ENCODE results near the gene SPATA19.

DNA sequence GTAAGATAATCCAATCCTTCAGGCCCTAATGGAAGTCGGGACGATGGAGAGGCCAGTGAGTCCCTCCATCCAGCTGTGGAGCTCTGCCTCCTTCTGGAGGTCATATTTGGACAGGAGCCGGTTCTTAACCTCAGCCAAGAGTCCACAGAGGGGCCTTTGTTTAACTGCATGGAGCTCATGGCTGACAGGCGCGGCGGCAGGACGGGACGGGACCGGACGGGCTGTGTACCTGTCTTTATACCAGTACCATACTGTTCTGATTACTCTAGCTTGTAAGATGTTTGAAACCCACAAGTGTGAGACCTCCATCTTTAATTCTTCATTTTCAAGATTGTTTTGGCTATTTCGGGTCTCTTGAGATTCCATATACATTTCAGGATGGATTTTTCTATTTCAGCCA, 20.2 kb upstream of the SPATA19 start:
- TF ChIP-seq RAD21 (IDR thresholded peaks at IDR 0.05) (no peak), YY1 (IDR thresholded peaks at IDR 0.05) (no peak), SP1 (IDR thresholded peaks at IDR 0.05) (no peak), HNF4G (IDR thresholded peaks at IDR 0.05) (no peak), EGR1 (IDR thresholded peaks at IDR 0.05; ENCODE audit: low read depth in 2 of 2) (no peak), NR2F2 (IDR thresholded peaks at IDR 0.05) (no peak), JUND (IDR thresholded peaks at IDR 0.05) (no peak), HNF4A (conservative IDR thresholded peaks at IDR 0.05) (no peak)
- TF ChIP-seq, protein P1, sequence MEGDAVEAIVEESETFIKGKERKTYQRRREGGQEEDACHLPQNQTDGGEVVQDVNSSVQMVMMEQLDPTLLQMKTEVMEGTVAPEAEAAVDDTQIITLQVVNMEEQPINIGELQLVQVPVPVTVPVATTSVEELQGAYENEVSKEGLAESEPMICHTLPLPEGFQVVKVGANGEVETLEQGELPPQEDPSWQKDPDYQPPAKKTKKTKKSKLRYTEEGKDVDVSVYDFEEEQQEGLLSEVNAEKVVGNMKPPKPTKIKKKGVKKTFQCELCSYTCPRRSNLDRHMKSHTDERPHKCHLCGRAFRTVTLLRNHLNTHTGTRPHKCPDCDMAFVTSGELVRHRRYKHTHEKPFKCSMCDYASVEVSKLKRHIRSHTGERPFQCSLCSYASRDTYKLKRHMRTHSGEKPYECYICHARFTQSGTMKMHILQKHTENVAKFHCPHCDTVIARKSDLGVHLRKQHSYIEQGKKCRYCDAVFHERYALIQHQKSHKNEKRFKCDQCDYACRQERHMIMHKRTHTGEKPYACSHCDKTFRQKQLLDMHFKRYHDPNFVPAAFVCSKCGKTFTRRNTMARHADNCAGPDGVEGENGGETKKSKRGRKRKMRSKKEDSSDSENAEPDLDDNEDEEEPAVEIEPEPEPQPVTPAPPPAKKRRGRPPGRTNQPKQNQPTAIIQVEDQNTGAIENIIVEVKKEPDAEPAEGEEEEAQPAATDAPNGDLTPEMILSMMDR (IDR thresholded peaks at IDR 0.05; ENCODE audit: low read depth, low read length, missing input control): no peak
- TF ChIP-seq, protein P2, sequence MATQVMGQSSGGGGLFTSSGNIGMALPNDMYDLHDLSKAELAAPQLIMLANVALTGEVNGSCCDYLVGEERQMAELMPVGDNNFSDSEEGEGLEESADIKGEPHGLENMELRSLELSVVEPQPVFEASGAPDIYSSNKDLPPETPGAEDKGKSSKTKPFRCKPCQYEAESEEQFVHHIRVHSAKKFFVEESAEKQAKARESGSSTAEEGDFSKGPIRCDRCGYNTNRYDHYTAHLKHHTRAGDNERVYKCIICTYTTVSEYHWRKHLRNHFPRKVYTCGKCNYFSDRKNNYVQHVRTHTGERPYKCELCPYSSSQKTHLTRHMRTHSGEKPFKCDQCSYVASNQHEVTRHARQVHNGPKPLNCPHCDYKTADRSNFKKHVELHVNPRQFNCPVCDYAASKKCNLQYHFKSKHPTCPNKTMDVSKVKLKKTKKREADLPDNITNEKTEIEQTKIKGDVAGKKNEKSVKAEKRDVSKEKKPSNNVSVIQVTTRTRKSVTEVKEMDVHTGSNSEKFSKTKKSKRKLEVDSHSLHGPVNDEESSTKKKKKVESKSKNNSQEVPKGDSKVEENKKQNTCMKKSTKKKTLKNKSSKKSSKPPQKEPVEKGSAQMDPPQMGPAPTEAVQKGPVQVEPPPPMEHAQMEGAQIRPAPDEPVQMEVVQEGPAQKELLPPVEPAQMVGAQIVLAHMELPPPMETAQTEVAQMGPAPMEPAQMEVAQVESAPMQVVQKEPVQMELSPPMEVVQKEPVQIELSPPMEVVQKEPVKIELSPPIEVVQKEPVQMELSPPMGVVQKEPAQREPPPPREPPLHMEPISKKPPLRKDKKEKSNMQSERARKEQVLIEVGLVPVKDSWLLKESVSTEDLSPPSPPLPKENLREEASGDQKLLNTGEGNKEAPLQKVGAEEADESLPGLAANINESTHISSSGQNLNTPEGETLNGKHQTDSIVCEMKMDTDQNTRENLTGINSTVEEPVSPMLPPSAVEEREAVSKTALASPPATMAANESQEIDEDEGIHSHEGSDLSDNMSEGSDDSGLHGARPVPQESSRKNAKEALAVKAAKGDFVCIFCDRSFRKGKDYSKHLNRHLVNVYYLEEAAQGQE (IDR thresholded peaks at IDR 0.05): no peak
- TF ChIP-seq, protein P3, sequence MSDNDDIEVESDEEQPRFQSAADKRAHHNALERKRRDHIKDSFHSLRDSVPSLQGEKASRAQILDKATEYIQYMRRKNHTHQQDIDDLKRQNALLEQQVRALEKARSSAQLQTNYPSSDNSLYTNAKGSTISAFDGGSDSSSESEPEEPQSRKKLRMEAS (IDR thresholded peaks at IDR 0.05): no peak

All from liver (tissue), 3 donors.